Measurements from ENCODE around the gene PATJ.

GRCh38 chr1:62144238-62144831, 402.1 kb downstream of the PATJ start:
- TF ChIP-seq, protein P1, sequence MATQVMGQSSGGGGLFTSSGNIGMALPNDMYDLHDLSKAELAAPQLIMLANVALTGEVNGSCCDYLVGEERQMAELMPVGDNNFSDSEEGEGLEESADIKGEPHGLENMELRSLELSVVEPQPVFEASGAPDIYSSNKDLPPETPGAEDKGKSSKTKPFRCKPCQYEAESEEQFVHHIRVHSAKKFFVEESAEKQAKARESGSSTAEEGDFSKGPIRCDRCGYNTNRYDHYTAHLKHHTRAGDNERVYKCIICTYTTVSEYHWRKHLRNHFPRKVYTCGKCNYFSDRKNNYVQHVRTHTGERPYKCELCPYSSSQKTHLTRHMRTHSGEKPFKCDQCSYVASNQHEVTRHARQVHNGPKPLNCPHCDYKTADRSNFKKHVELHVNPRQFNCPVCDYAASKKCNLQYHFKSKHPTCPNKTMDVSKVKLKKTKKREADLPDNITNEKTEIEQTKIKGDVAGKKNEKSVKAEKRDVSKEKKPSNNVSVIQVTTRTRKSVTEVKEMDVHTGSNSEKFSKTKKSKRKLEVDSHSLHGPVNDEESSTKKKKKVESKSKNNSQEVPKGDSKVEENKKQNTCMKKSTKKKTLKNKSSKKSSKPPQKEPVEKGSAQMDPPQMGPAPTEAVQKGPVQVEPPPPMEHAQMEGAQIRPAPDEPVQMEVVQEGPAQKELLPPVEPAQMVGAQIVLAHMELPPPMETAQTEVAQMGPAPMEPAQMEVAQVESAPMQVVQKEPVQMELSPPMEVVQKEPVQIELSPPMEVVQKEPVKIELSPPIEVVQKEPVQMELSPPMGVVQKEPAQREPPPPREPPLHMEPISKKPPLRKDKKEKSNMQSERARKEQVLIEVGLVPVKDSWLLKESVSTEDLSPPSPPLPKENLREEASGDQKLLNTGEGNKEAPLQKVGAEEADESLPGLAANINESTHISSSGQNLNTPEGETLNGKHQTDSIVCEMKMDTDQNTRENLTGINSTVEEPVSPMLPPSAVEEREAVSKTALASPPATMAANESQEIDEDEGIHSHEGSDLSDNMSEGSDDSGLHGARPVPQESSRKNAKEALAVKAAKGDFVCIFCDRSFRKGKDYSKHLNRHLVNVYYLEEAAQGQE (IDR thresholded peaks at IDR 0.05; ENCODE audit: insufficient replicate concordance, low read depth): no peak
- TF ChIP-seq, protein P2, sequence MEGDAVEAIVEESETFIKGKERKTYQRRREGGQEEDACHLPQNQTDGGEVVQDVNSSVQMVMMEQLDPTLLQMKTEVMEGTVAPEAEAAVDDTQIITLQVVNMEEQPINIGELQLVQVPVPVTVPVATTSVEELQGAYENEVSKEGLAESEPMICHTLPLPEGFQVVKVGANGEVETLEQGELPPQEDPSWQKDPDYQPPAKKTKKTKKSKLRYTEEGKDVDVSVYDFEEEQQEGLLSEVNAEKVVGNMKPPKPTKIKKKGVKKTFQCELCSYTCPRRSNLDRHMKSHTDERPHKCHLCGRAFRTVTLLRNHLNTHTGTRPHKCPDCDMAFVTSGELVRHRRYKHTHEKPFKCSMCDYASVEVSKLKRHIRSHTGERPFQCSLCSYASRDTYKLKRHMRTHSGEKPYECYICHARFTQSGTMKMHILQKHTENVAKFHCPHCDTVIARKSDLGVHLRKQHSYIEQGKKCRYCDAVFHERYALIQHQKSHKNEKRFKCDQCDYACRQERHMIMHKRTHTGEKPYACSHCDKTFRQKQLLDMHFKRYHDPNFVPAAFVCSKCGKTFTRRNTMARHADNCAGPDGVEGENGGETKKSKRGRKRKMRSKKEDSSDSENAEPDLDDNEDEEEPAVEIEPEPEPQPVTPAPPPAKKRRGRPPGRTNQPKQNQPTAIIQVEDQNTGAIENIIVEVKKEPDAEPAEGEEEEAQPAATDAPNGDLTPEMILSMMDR (IDR thresholded peaks at IDR 0.05; ENCODE audit: insufficient read depth, low read length): peak; percentile 63
- TF ChIP-seq GABPA (IDR thresholded peaks at IDR 0.05; ENCODE audit: low read depth) (no peak), POLR2AphosphoS5 (IDR thresholded peaks at IDR 0.05; ENCODE audit: low read depth) (no peak)

All from HL-60 (cell line).